Endothelial cell (in vitro differentiated cells): ENCODE measurements around the gene PPP1CC. TPM values are rescaled to one million over a fixed set of nuclear protein-coding genes. Genes with fewer than 3 reads are reported as not detected.

Experiments used
- DNase-seq: peaks from one replicate; pipeline ENCODE4 v3.0.0; 2021; ENCODE audit warnings: low spot score
- H3K27ac Mint-ChIP-seq: one replicate; pipeline ENCODE4 v1.8.0; 2021; ENCODE audit warnings: mixed read lengths, inconsistent platforms; ENCODE audit not compliant: unreplicated experiment
- H3K27me3 Mint-ChIP-seq: one replicate; pipeline ENCODE4 v1.8.0; 2021; ENCODE audit warnings: mild to moderate bottlenecking, moderate library complexity, mixed read lengths, inconsistent platforms; ENCODE audit not compliant: unreplicated experiment
- H3K36me3 Mint-ChIP-seq: one replicate; pipeline ENCODE4 v1.8.0; 2021; ENCODE audit warnings: mild to moderate bottlenecking, low read depth, mixed read lengths, inconsistent platforms; ENCODE audit not compliant: unreplicated experiment
- H3K4me1 Mint-ChIP-seq: one replicate; pipeline ENCODE4 v1.8.0; 2021; ENCODE audit warnings: mild to moderate bottlenecking, mixed read lengths, inconsistent platforms; ENCODE audit not compliant: unreplicated experiment
- H3K4me3 Mint-ChIP-seq: one replicate; pipeline ENCODE4 v1.8.0; 2021; ENCODE audit warnings: mild to moderate bottlenecking, mixed read lengths, inconsistent platforms; ENCODE audit not compliant: unreplicated experiment
- H3K9me3 Mint-ChIP-seq: one replicate; pipeline ENCODE4 v1.8.0; 2021; ENCODE audit warnings: mixed read lengths, inconsistent platforms; ENCODE audit not compliant: unreplicated experiment
- CTCF ChIP-seq: fragments of 200-600 bp; sonication (generic); IDR thresholded peaks from one replicate; pipeline ENCODE4 v1.5.0; 2021; ENCODE audit warnings: antibody characterized with exemption; ENCODE audit not compliant: unreplicated experiment
- total RNA-seq: library from RNA; stranded (reverse); fragmentation: NEBNext Ultra II Directional; extraction: Animal tissue kit (Norgen Biotek cat#: 25700); gene quantifications from one replicate; pipeline ENCODE4 v1.2.1, GENCODE V29; 2021; ENCODE audit not compliant: unreplicated experiment

Gene PPP1CC
- total RNA-seq, 1 donor from 2014 or later, result 152 TPM

GRCh38 chr12:110677206-110677911, 65.3 kb downstream of the PPP1CC start:
- Mint-ChIP-seq H3K4me3 (no peak overlapping the region), H3K27me3 (peaks cover 2% of the 10 kb centered on the region), H3K4me1 (peaks cover 9% of the 10 kb centered on the region), H3K9me3 (no peaks in the 10 kb centered on the region), H3K36me3 (peaks cover 12% of the 10 kb centered on the region), H3K27ac (no peak overlapping the region)
- no peak for TF ChIP-seq CTCF
- no peak for DNase-seq

- Mint-ChIP-seq H3K36me3 (peaks cover 12% of the 10 kb centered on the region), H3K27ac (no peak overlapping the region), H3K9me3 (no peaks in the 10 kb centered on the region), H3K4me3 (no peak overlapping the region), H3K4me1 (peaks cover 9% of the 10 kb centered on the region), H3K27me3 (peaks cover 1% of the 10 kb centered on the region)
- TF ChIP-seq CTCF, result no peak
- no peak for DNase-seq
These were observed 66.5 kb downstream of the PPP1CC start for GRCh38 chr12:110676171-110676570.

DNA sequence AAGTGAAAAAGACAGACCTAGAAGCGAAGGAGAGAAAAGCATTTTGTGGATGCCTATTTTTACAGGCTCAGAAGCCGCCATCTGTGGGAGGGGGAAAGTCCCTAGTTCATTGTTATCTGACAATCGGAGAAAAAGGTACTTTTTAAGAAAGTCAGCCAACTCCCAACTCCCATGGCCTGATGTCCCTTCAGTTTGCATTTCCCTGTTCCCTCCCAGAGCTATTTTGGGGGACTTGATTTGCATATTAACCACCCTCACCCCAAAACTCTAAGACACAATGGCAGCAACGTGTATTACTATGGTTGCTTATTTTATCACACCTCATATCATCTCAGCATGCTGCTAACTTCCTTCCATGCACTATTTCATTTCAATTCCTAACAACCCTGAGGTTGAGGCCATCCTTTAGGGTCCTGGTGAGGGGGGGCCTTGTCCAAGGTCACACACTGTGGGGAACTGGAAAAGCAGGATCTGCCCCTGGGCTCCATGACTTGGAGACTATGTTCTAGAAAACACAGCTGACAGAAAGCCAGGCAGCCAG, 72.5 kb downstream of the PPP1CC start:
- no peak overlapping the region for H3K4me3 Mint-ChIP-seq
- peaks cover 13% of the 10 kb centered on the region for H3K36me3 Mint-ChIP-seq
- H3K27ac Mint-ChIP-seq, result no peak overlapping the region
- no peaks in the 10 kb centered on the region for H3K9me3 Mint-ChIP-seq
- TF ChIP-seq CTCF, result no peak
- no peak for DNase-seq
- peaks cover 1% of the 10 kb centered on the region for H3K27me3 Mint-ChIP-seq
- H3K4me1 Mint-ChIP-seq, result no peaks in the 10 kb centered on the region

Other genes with a start within 250 kb of the PPP1CC start
- 116 TPM for gene VPS29, start 240.8 kb downstream of the PPP1CC start, total RNA-seq
- gene RAD9B, start 240.6 kb downstream of the PPP1CC start, total RNA-seq, result 0.54 TPM
- 13.7 TPM for gene PPTC7, start 159.6 kb downstream of the PPP1CC start, total RNA-seq
- 24.4 TPM for gene TCTN1, start 128.8 kb downstream of the PPP1CC start, total RNA-seq
- gene HVCN1, start 53.8 kb downstream of the PPP1CC start, total RNA-seq, result 11.9 TPM
- gene CCDC63, start 104.1 kb upstream of the PPP1CC start, total RNA-seq, result 0.36 TPM
- gene MYL2, start 177.7 kb upstream of the PPP1CC start, total RNA-seq, result not detected